K562 (cell line): ENCODE data around the gene CDKN2D. TPM values are rescaled to one million over a fixed set of nuclear protein-coding genes. Genes with fewer than 3 reads are reported as not detected.

Experiments
- CLOCK ChIP-seq: fragments of 250-450 bp; sonication (Bioruptor Pico); IDR thresholded peaks from 2 replicates; pipeline ENCODE4 v1.4.0; 2020; ENCODE audit warnings: mild to moderate bottlenecking, moderate library complexity, borderline replicate concordance
- ETV1 ChIP-seq: fragments of 450-650 bp; conservative IDR thresholded peaks from 2 replicates; pipeline ENCODE4 v1.6.1; 2016; ENCODE audit warnings: missing genetic modification characterization, control low read depth, low read depth, missing compliant biosample characterization
- ETV5 ChIP-seq: sonication (generic); formaldehyde crosslinking; IDR thresholded peaks from 2 replicates; pipeline ENCODE4 v1.4.0; 2020; ENCODE audit warnings: low read depth, mild to moderate bottlenecking, missing genetic modification reagents
- EZH2 ChIP-seq: IDR thresholded peaks from 2 replicates; pipeline ENCODE4 v1.6.1; 2012; ENCODE audit warnings: low read depth, mild to moderate bottlenecking, inconsistent platforms, low read length, borderline replicate concordance
- FOS ChIP-seq: IDR thresholded peaks from 3 replicates; pipeline ENCODE4 v1.6.1; 2011; ENCODE audit not compliant: insufficient read length; ENCODE audit errors: extremely low read depth
- FOXM1 ChIP-seq, 2 experiments: fragments of 450-650 bp in 1 of 2; sonication (generic) in 1 of 2; formaldehyde crosslinking in 1 of 2; IDR thresholded peaks; 2 replicates each; pipeline versions ENCODE4 v1.6.1 to v1.9.0; 2017 to 2022; ENCODE audit warnings: low read depth in 2 of 2, mild to moderate bottlenecking in 2 of 2, missing genetic modification reagents in 1 of 2, moderate library complexity in 1 of 2
- HDAC1 ChIP-seq, 2 experiments: fragments of 450-650 bp; IDR thresholded peaks; 2 replicates each; pipeline ENCODE4 v1.6.1; 2016 to 2017; ENCODE audit warnings: inconsistent platforms in 1 of 2, mild to moderate bottlenecking in 1 of 2, moderate library complexity in 1 of 2
- ID3 ChIP-seq, 2 experiments: fragments of 250-450 bp in 1 of 2; fragments of 450-650 bp in 1 of 2; sonication (Bioruptor Pico) in 1 of 2; IDR thresholded peaks; 2 replicates each; pipeline versions ENCODE4 v1.6.1 to v1.8.0; 2016 to 2021; ENCODE audit warnings: mild to moderate bottlenecking in 2 of 2, moderate library complexity in 2 of 2, missing compliant biosample characterization in 1 of 2, missing genetic modification characterization in 1 of 2
- MAZ ChIP-seq, 2 experiments: fragments of 450-650 bp in 1 of 2; sonication (generic) in 1 of 2; formaldehyde crosslinking; IDR thresholded peaks in 1 of 2; conservative IDR thresholded peaks in 1 of 2; 2 replicates each; pipeline versions ENCODE4 v1.4.0 to v1.5.0; 2020; ENCODE audit warnings: mild to moderate bottlenecking in 1 of 2, missing genetic modification reagents in 1 of 2
- MTA3 ChIP-seq: fragments of 450-650 bp; formaldehyde crosslinking; IDR thresholded peaks from 2 replicates; pipeline ENCODE4 v1.6.1; 2017; ENCODE audit warnings: mild to moderate bottlenecking, borderline replicate concordance
- NFE2 ChIP-seq: IDR thresholded peaks from 2 replicates; pipeline ENCODE4 v1.6.1; 2014; ENCODE audit warnings: antibody characterized with exemption, low read depth
- NRF1 ChIP-seq, 2 experiments: fragments of 450-650 bp; IDR thresholded peaks in 1 of 2; conservative IDR thresholded peaks in 1 of 2; 2 replicates each; pipeline ENCODE4 v1.6.1; 2014; ENCODE audit warnings: mild to moderate bottlenecking in 2 of 2
- PCBP2 ChIP-seq: fragments of 200-400 bp; formaldehyde crosslinking; IDR thresholded peaks from 2 replicates; pipeline ENCODE4 v1.6.1; 2018; ENCODE audit warnings: low read length, low read depth, mild to moderate bottlenecking, moderate library complexity; ENCODE audit not compliant: poor library complexity, severe bottlenecking
- PTTG1 ChIP-seq: fragments of 450-650 bp; IDR thresholded peaks from 2 replicates; pipeline ENCODE4 v1.6.1; 2016; ENCODE audit warnings: low read depth, mild to moderate bottlenecking, missing genetic modification characterization, missing compliant biosample characterization
- RFX7 ChIP-seq: fragments of 250-450 bp; sonication (Bioruptor Pico); IDR thresholded peaks from 2 replicates; pipeline ENCODE4 v1.5.1; 2021; ENCODE audit warnings: mild to moderate bottlenecking
- SMAD4 ChIP-seq: fragments of 250-450 bp; sonication (Bioruptor Pico); conservative IDR thresholded peaks from 2 replicates; pipeline ENCODE4 v1.8.0; 2021; ENCODE audit warnings: inconsistent platforms, mild to moderate bottlenecking, moderate library complexity
- TARDBP ChIP-seq: fragments of 450-650 bp; IDR thresholded peaks from 2 replicates; pipeline ENCODE4 v1.6.1; 2016
- TRIM25 ChIP-seq: fragments of 450-650 bp; IDR thresholded peaks from 2 replicates; pipeline ENCODE4 v1.7.0; 2016; ENCODE audit warnings: borderline replicate concordance
- USF1 ChIP-seq: sonication (generic); formaldehyde crosslinking; IDR thresholded peaks from 2 replicates; pipeline ENCODE4 v1.9.0; 2022; ENCODE audit warnings: mild to moderate bottlenecking, missing genetic modification reagents
- polyA plus RNA-seq, 8 experiments: library from polyadenylated mRNA; depleted of rRNA in 4 of 8; stranded (reverse) in 5 of 8; unstranded in 3 of 8; fragments of >200 nt; fragmentation: Nextera tagmentation in 2 of 8; fragmentation: Illumina TruSeq in 1 of 8; extraction: Ambion mirVana in 2 of 8; extraction: Trizol in 1 of 8; gene quantifications; 2 replicates each; pipeline versions ENCODE4 v1.2.1 to v1.2.3, GENCODE V29; 2011 to 2014; ENCODE audit warnings: inconsistent platforms in 1 of 8, missing spikeins in 1 of 8
- total RNA-seq, 7 experiments: library from RNA; depleted of rRNA in 6 of 7; stranded (reverse); fragments of >200 nt in 6 of 7; fragmentation: Illumina TruSeq in 2 of 7; extraction: Trizol in 2 of 7; gene quantifications; 2 replicates each; pipeline versions ENCODE4 v1.2.1 to v1.2.3, GENCODE V29; 2011 to 2021; ENCODE audit warnings: low replicate concordance in 1 of 7

CDKN2D gene
- total and polyA plus RNA-seq, 9 of the 15 experiments (the other 6 are each of a cell fraction or from before 2014, with no cell fraction given) = 0.41 to 8.2 (median 3.7) TPM

- no peak for TF ChIP-seq TRIM25
- TF ChIP-seq CLOCK (CRISPR knock-in tag) = no peak
- no peak for TF ChIP-seq FOXM1 (IDR thresholded peaks at IDR 0.05; ENCODE audit: low read depth)
- TF ChIP-seq FOXM1 (CRISPR knock-in tag; IDR thresholded peaks at IDR 0.05; ENCODE audit: low read depth) = no peak
- no peak for TF ChIP-seq RFX7 (CRISPR knock-in tag)
- TF ChIP-seq ETV5 (CRISPR knock-in tag) = no peak
- no peak for TF ChIP-seq TARDBP
- TF ChIP-seq ETV1 (tag) = no peak
- TF ChIP-seq PTTG1 (tag) = no peak
- TF ChIP-seq PCBP2 = no peak
- TF ChIP-seq NFE2 = no peak
- peak in 1 of 2 experiments; percentile 31; a peak in 1 of 4 replicates for TF ChIP-seq HDAC1 (IDR thresholded peaks at IDR 0.05)
- TF ChIP-seq SMAD4 (CRISPR knock-in tag) = peak; percentile 35; the same call in 1 of the 2 replicates
- no peak for TF ChIP-seq EZH2
- TF ChIP-seq ID3 (CRISPR knock-in tag; IDR thresholded peaks at IDR 0.05) = no peak
- no peak for TF ChIP-seq ID3 (tag; IDR thresholded peaks at IDR 0.05)
- TF ChIP-seq MTA3 = peak; percentile 60; the same call in 1 of the 2 replicates
- no peak for TF ChIP-seq FOS
- TF ChIP-seq USF1 = no peak
- TF ChIP-seq NRF1 (conservative IDR thresholded peaks at IDR 0.05 in 1 of 2, IDR thresholded peaks at IDR 0.05 in 1 of 2) = peak; percentile 95 to 96
- peak; percentile 52 to 94; a peak in 3 of 4 replicates for TF ChIP-seq MAZ (CRISPR knock-in tag; conservative IDR thresholded peaks at IDR 0.05 in 1 of 2, IDR thresholded peaks at IDR 0.05 in 1 of 2)
Measured at GRCh38 chr19:10602330-10603083, 33.7 kb upstream of the CDKN2D start (continued).
